K562 (cell line): ENCODE measurements around the gene PLCB3. TPM values are rescaled to one million over a fixed set of nuclear protein-coding genes. Genes with fewer than 3 reads are reported as not detected.

Experiments used
- ATAC-seq: fragments of 200-7000 bp; cut with Tn5 transposase; 3 replicates; pipeline ENCODE4 v1.9.1; 2020; ENCODE audit warnings: moderate library complexity
- BruUV-seq: library from RNA; stranded (reverse); fragments of 400-500 nt; replicated peaks from 2 replicates; lab custom pipeline; 2021; lab: Mats Ljungman, UMichigan
- CTCF ChIA-PET: fragments of 300-600 bp; formaldehyde crosslinking; extraction: SDS; loops from one replicate; lab custom pipeline; 2021; ENCODE audit warnings: low intra/inter-chr PET ratio; lab: Yijun Ruan, JAX
- POLR2A ChIA-PET: fragments of 300-600, 350-650 bp; sonication (Branson Sonifier 250); formaldehyde crosslinking; extraction: SDS; loops from one replicate; lab custom pipeline; 2021; ENCODE audit warnings: antibody characterized with exemption, inconsistent platforms; lab: Yijun Ruan, JAX
- DNase-seq, 4 experiments: peaks; one replicate each; pipeline versions ENCODE4 v3.0.0 to v3.0.0-alpha.2; 2011 to 2018; ENCODE audit warnings: low spot score in 3 of 4, mixed read lengths in 3 of 4; ENCODE audit errors: extremely low read depth in 1 of 4
- FAIRE-seq: peaks from 2 replicates; lab custom pipeline; 2011; peaks lifted over from hg19 to GRCh38; lab: Jason Lieb, UNC
- H2AFZ ChIP-seq: 2 replicates; pipeline ENCODE4 v1.6.0; 2011; ENCODE audit warnings: low read depth, low read length, control low read depth, inconsistent platforms
- H3K27ac ChIP-seq: fragments of 200-600 bp; 3 replicates; pipeline ENCODE4 v1.8.0; 2011; ENCODE audit warnings: low read depth, mild to moderate bottlenecking, control low read depth, inconsistent platforms, low read length, moderate library complexity, mixed read lengths; ENCODE audit errors: extremely low read depth
- H3K27me3 ChIP-seq, 2 experiments: fragments of 300-600 bp in 1 of 2; 2 replicates in 1 of 2; 3 replicates in 1 of 2; pipeline versions ENCODE4 v1.6.0 to v1.8.0; 2011; ENCODE audit warnings: inconsistent platforms in 2 of 2, low read length in 2 of 2, mild to moderate bottlenecking in 1 of 2, mixed read lengths in 1 of 2, moderate library complexity in 1 of 2; ENCODE audit not compliant: control insufficient read depth in 2 of 2, insufficient read depth in 2 of 2
- H3K36me3 ChIP-seq: fragments of 300-600 bp; 3 replicates; pipeline ENCODE4 v1.8.0; 2011; ENCODE audit warnings: mild to moderate bottlenecking, low read length, inconsistent platforms; ENCODE audit not compliant: control insufficient read depth, insufficient read depth
- H3K4me1 ChIP-seq, 2 experiments: fragments of 200-600 bp in 1 of 2; replicated peaks in 1 of 2; 2 replicates in 1 of 2; 3 replicates in 1 of 2; pipeline versions ENCODE4 v1.5.1 to v1.8.0; 2011; ENCODE audit warnings: inconsistent platforms in 2 of 2, low read length in 2 of 2, mild to moderate bottlenecking in 1 of 2, mixed read lengths in 1 of 2, moderate library complexity in 1 of 2; ENCODE audit not compliant: control insufficient read depth in 2 of 2, insufficient read depth in 2 of 2
- H3K4me2 ChIP-seq: 2 replicates; pipeline ENCODE4 v1.6.1; 2011; ENCODE audit warnings: low read length, control low read depth, inconsistent platforms, mixed read lengths; ENCODE audit not compliant: insufficient read depth
- H3K4me3 ChIP-seq: fragments of 200-600 bp; sonication (generic), shearing (Covaris generic); 2 replicates; pipeline ENCODE4 v1.5.1; 2016; ENCODE audit warnings: control low read depth, inconsistent platforms
- H3K79me2 ChIP-seq: fragments of 200-600 bp; 3 replicates; pipeline ENCODE4 v1.8.0; 2011; ENCODE audit warnings: low read length, inconsistent platforms; ENCODE audit not compliant: control insufficient read depth, insufficient read depth
- H3K9ac ChIP-seq, 2 experiments: 2 replicates each; pipeline versions ENCODE4 v1.6.0 to v1.6.1; 2011; ENCODE audit warnings: low read depth in 2 of 2, low read length in 2 of 2, control low read depth in 1 of 2, inconsistent platforms in 1 of 2, mild to moderate bottlenecking in 1 of 2, mixed read lengths in 1 of 2; ENCODE audit not compliant: insufficient read depth in 1 of 2
- H3K9me1 ChIP-seq: one replicate; pipeline ENCODE4 v1.6.0; 2011; ENCODE audit warnings: inconsistent platforms, mild to moderate bottlenecking, low read length, moderate library complexity; ENCODE audit not compliant: control insufficient read depth, insufficient read depth
- H3K9me3 ChIP-seq: replicated peaks from 2 replicates; pipeline ENCODE4 v1.5.1; 2011; ENCODE audit warnings: low read depth, low read length, inconsistent platforms; ENCODE audit not compliant: control insufficient read depth, insufficient read depth
- H4K20me1 ChIP-seq: replicated peaks from 2 replicates; pipeline ENCODE4 v1.6.1; 2011; ENCODE audit warnings: low read length, inconsistent platforms, mixed read lengths; ENCODE audit not compliant: control insufficient read depth, insufficient read depth
- CAMTA2 ChIP-seq: fragments of 250-450 bp; sonication (Bioruptor Pico); conservative IDR thresholded peaks from 2 replicates; pipeline ENCODE4 v1.5.1; 2022
- ESRRB ChIP-seq: fragments of 250-450 bp; sonication (Bioruptor Pico); IDR thresholded peaks from 2 replicates; pipeline ENCODE4 v1.5.0; 2020; ENCODE audit warnings: mild to moderate bottlenecking, moderate library complexity, borderline replicate concordance
- HMG20B ChIP-seq: fragments of 250-450 bp; sonication (Bioruptor Pico); IDR thresholded peaks from 2 replicates; pipeline ENCODE4 v1.5.0; 2021; ENCODE audit warnings: mild to moderate bottlenecking
- NCOA2 ChIP-seq, 2 experiments: fragments of 450-650 bp; IDR thresholded peaks; 2 replicates each; pipeline ENCODE4 v1.6.1; 2018; ENCODE audit warnings: mild to moderate bottlenecking in 2 of 2, moderate library complexity in 1 of 2; ENCODE audit not compliant: partially characterized antibody in 2 of 2
- NFE2L1 ChIP-seq: fragments of 450-650 bp; IDR thresholded peaks from 2 replicates; pipeline ENCODE4 v1.6.1; 2016; ENCODE audit warnings: missing genetic modification characterization, low read depth, mild to moderate bottlenecking, missing compliant biosample characterization, moderate library complexity, borderline replicate concordance
- PML ChIP-seq: IDR thresholded peaks from 2 replicates; pipeline ENCODE4 v1.6.1; 2012; ENCODE audit warnings: low read length, inconsistent platforms
- RAD51 ChIP-seq: fragments of 450-650 bp; IDR thresholded peaks from 2 replicates; pipeline ENCODE4 v1.7.1; 2016; ENCODE audit warnings: low read depth, mild to moderate bottlenecking, borderline replicate concordance
- RBM14 ChIP-seq: fragments of 200-400 bp; formaldehyde crosslinking; IDR thresholded peaks from 2 replicates; pipeline ENCODE4 v1.6.1; 2018; ENCODE audit warnings: low read depth, mild to moderate bottlenecking, low read length, moderate library complexity, borderline replicate concordance; ENCODE audit not compliant: insufficient read depth
- SMAD1 ChIP-seq: fragments of 150-350 bp; IDR thresholded peaks from 2 replicates; pipeline ENCODE4 v1.6.1; 2014; ENCODE audit warnings: low read length, low read depth; ENCODE audit not compliant: partially characterized antibody
- TBP ChIP-seq: optimal IDR thresholded peaks from 2 replicates; pipeline ENCODE3; 2011; ENCODE audit warnings: low read depth, low read length, improper control_type of control experiment
- TCFL5 ChIP-seq: fragments of 250-450 bp; sonication (Bioruptor Pico); conservative IDR thresholded peaks from 2 replicates; pipeline ENCODE4 v1.6.1; 2021; ENCODE audit warnings: mild to moderate bottlenecking, moderate library complexity, matching md5 sums
- TGIF2 ChIP-seq: sonication (generic); formaldehyde crosslinking; IDR thresholded peaks from 2 replicates; pipeline ENCODE4 v1.8.1; 2022; ENCODE audit warnings: mild to moderate bottlenecking, missing genetic modification reagents, moderate library complexity
- ZBTB7A ChIP-seq: IDR thresholded peaks from 2 replicates; pipeline ENCODE4 v1.6.1; 2011; ENCODE audit warnings: low read depth, mild to moderate bottlenecking, low read length, moderate library complexity, borderline replicate concordance; ENCODE audit not compliant: control insufficient read depth
- ZKSCAN1 ChIP-seq: fragments of 150-350 bp; IDR thresholded peaks from 2 replicates; pipeline ENCODE4 v1.6.1; 2016; ENCODE audit warnings: low read depth, low read length
- ZNF146 ChIP-seq: IDR thresholded peaks from one replicate; pipeline ENCODE4 v1.6.1; 2018; ENCODE audit warnings: missing compliant biosample characterization; ENCODE audit not compliant: unreplicated experiment
- ZNF431 ChIP-seq: sonication (generic); formaldehyde crosslinking; IDR thresholded peaks from 2 replicates; pipeline ENCODE4 v1.8.0; 2022; ENCODE audit warnings: mild to moderate bottlenecking, missing genetic modification reagents
- ZNF507 ChIP-seq: conservative IDR thresholded peaks from 2 replicates; pipeline ENCODE4 v1.6.1; 2017; ENCODE audit warnings: missing genetic modification characterization, missing compliant biosample characterization
- ZNF584 ChIP-seq: fragments of 200-800 bp; sonication (Bioruptor generic); IDR thresholded peaks from 2 replicates; pipeline ENCODE4 v1.6.1; 2016; ENCODE audit warnings: low read depth, mild to moderate bottlenecking, missing genetic modification characterization, missing compliant biosample characterization
- WGBS: fragments of 100-300 bp; shearing (Covaris generic); methylation state at CpG from one replicate; pipeline ENCODE4 v1.1.6; 2016; ENCODE audit warnings: low coverage, mixed read lengths; ENCODE audit not compliant: insufficient coverage; ENCODE audit errors: missing lambda C conversion rate; 5-methylcytosine and 5-hydroxymethylcytosine counted together
- in situ Hi-C: fragments of 300-500 bp; cut with MboI; formaldehyde crosslinking; loops from 4 replicates; pipeline ENCODE4 v1.15.0; 2018; ENCODE audit warnings: inconsistent platforms, mixed read lengths
- intact Hi-C: fragments of 100-400 bp; cut with micrococcal nuclease; formaldehyde crosslinking; loops from 2 replicates; pipeline ENCODE4 v1.14.2; 2022
- polyA plus RNA-seq, 8 experiments: library from polyadenylated mRNA; depleted of rRNA in 4 of 8; stranded (reverse) in 5 of 8; unstranded in 3 of 8; fragments of >200 nt; fragmentation: Nextera tagmentation in 2 of 8; fragmentation: Illumina TruSeq in 1 of 8; extraction: Ambion mirVana in 2 of 8; extraction: Trizol in 1 of 8; gene quantifications; 2 replicates each; pipeline versions ENCODE4 v1.2.1 to v1.2.3, GENCODE V29; 2011 to 2014; ENCODE audit warnings: inconsistent platforms in 1 of 8, missing spikeins in 1 of 8
- total RNA-seq, 7 experiments: library from RNA; depleted of rRNA in 6 of 7; stranded (reverse); fragments of >200 nt in 6 of 7; fragmentation: Illumina TruSeq in 2 of 7; extraction: Trizol in 2 of 7; gene quantifications; 2 replicates each; pipeline versions ENCODE4 v1.2.1 to v1.2.3, GENCODE V29; 2011 to 2021; ENCODE audit warnings: low replicate concordance in 1 of 7

The PLCB3 gene
- total and polyA plus RNA-seq, 9 of the 15 experiments (the other 6 are each of a cell fraction or from before 2014, with no cell fraction given), result 0.31 to 44.8 (median 14.6) TPM

DNA sequence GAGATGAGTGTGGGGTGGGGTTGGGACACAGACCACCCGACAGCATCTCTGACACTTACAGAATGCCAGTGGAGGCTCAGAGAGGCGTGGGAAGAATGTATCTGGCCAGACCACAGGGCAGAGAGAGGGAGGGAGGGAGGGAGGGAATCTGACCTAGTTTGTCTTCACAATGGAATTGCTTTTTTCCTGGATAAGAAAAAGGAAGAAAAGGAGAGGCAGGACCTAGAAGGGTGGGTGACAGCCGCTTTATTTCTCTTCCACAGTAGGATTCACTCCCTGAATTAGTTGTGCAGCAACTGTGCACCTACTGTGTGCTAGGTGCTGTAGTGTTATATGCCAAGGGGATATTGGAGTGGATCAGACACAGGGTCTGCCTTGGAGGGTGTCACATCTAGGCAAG, 43.4 kb downstream of the PLCB3 start:
- FAIRE-seq (no peak), ATAC-seq (no peak), DNase-seq (no peak)
- intact Hi-C loops (no loop called here), in situ Hi-C loops (no loop called here)
- H3K27me3 ChIP-seq, result peaks cover 48 to 67% of the 10 kb centered on the region in 2 experiments
- no peaks in the 10 kb centered on the region for H3K9me1 ChIP-seq
- CTCF ChIA-PET, result no interaction called here
- H3K9me3 ChIP-seq, result no peaks in the 10 kb centered on the region
- H2AFZ ChIP-seq, result no peak overlapping the region
- H3K4me3 ChIP-seq, result no peak overlapping the region
- TF ChIP-seq TCFL5 (CRISPR knock-in tag), result no peak
- TF ChIP-seq ZKSCAN1, result peak; percentile 93
- no peaks in the 10 kb centered on the region for H3K36me3 ChIP-seq
- H3K4me1 ChIP-seq, result peaks cover 0 to 47% of the 10 kb centered on the region in 2 experiments; a peak in 2 of 5 replicates
- POLR2A ChIA-PET, result interaction anchor here (0.6 kb wide), 1 partner anchor 1689 kb away, joined by 3 read pairs; no protein-coding TSS in a partner anchor
- H4K20me1 ChIP-seq, result no peaks in the 10 kb centered on the region; the same call in 1 of the 2 replicates
- H3K4me2 ChIP-seq, result no peak overlapping the region
- peak overlapping the region in 1 of 2 experiments; percentile 45; a peak in 1 of 4 replicates for H3K9ac ChIP-seq
- H3K79me2 ChIP-seq, result no peaks in the 10 kb centered on the region
- BruUV-seq, result no TSS peak
- 0% methylated on average over 2 of the region's 3 CpGs for WGBS
- no peak overlapping the region for H3K27ac ChIP-seq

DNA sequence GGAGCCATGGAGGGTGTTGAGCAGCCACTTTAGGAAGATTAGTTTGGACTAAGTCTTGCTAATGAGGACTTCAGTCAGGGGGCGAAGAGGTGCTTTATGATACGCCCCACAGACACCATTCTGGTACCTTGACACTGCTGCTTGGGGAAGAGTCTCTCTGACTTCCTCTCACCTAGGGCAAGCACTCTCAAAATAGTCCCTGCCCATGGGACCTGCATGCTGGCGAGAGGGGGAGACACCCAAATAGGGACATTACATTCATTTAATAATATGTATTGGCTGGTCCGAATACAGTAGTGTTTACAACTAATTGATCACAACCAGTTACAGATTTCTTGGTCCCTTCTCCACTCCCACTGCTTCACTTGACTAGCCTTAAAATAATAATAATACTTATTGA, 44.4 kb downstream of the PLCB3 start:
- DNase-seq (no peak), ATAC-seq (no peak), FAIRE-seq (no peak)
- Histone ChIP-seq H3K9me3 (no peaks in the 10 kb centered on the region), H3K4me2 (no peak overlapping the region), H4K20me1 (no peaks in the 10 kb centered on the region; the same call in 1 of the 2 replicates), H3K27me3 (peaks cover 48 to 67% of the 10 kb centered on the region in 2 experiments), H3K27ac (no peak overlapping the region), H2AFZ (no peak overlapping the region), H3K79me2 (no peaks in the 10 kb centered on the region), H3K4me1 (peaks cover 2 to 56% of the 10 kb centered on the region in 2 experiments; a peak in 4 of 5 replicates), H3K4me3 (no peak overlapping the region), H3K9ac (no peak overlapping the region), H3K9me1 (no peaks in the 10 kb centered on the region), H3K36me3 (no peaks in the 10 kb centered on the region)
- intact Hi-C loops, result no loop called here
- POLR2A ChIA-PET, result no interaction called here
- CTCF ChIA-PET, result no interaction called here
- no TSS peak for BruUV-seq
- 20% methylated on average over 4 of the region's 4 CpGs for WGBS
- in situ Hi-C loops, result no loop called here
- TF ChIP-seq TCFL5 (CRISPR knock-in tag) (no peak), NCOA2 (IDR thresholded peaks at IDR 0.05; ENCODE audit: partially characterized antibody in 2 of 2) (no peak), ZNF146 (CRISPR knock-in tag) (no peak), ESRRB (no peak), RAD51 (no peak), ZNF431 (no peak), NFE2L1 (tag) (no peak), TBP (no peak), HMG20B (CRISPR knock-in tag) (no peak), ZNF584 (no peak), RBM14 (no peak), ZNF507 (tag) (no peak), PML (no peak), CAMTA2 (CRISPR knock-in tag) (no peak), TGIF2 (CRISPR knock-in tag) (no peak), ZBTB7A (no peak), SMAD1 (no peak)
